Immature natural killer cell (primary cell): ENCODE measurements around the gene BMF. TPM values are rescaled to one million over a fixed set of nuclear protein-coding genes. Genes with fewer than 3 reads are reported as not detected.
"Not testable (repeated sequence)": the region's sequence is repeated elsewhere in the genome, so short reads cannot be mapped to it uniquely, and the experiment has no call there.

Source experiments
- DNase-seq, 3 donors: peaks; one replicate each; pipeline ENCODE4 v3.0.0; 2022; ENCODE audit warnings: mixed read lengths in 1 of 3
- H3K27ac Mint-ChIP-seq, 6 donors: one replicate each; pipeline ENCODE4 v1.8.0; 2020; ENCODE audit warnings: mixed read lengths in 6 of 6, mild to moderate bottlenecking in 5 of 6, inconsistent platforms in 4 of 6, moderate library complexity in 3 of 6
- H3K27me3 Mint-ChIP-seq, 3 donors: one replicate each; pipeline ENCODE4 v1.8.0; 2020 to 2021; ENCODE audit warnings: low read depth in 3 of 3, mild to moderate bottlenecking in 3 of 3, mixed read lengths in 3 of 3, moderate library complexity in 3 of 3, inconsistent platforms in 1 of 3
- H3K36me3 Mint-ChIP-seq, 3 donors: one replicate each; pipeline ENCODE4 v1.8.0; 2020; ENCODE audit warnings: mixed read lengths in 3 of 3, inconsistent platforms in 2 of 3, mild to moderate bottlenecking in 2 of 3
- H3K4me1 Mint-ChIP-seq, 2 donors: one replicate each; pipeline ENCODE4 v1.8.0; 2020; ENCODE audit warnings: inconsistent platforms in 2 of 2, mild to moderate bottlenecking in 2 of 2, mixed read lengths in 2 of 2, moderate library complexity in 1 of 2
- H3K4me3 Mint-ChIP-seq, 5 donors: one replicate each; pipeline ENCODE4 v1.8.0; 2020; ENCODE audit warnings: mild to moderate bottlenecking in 5 of 5, mixed read lengths in 5 of 5, inconsistent platforms in 3 of 5, moderate library complexity in 3 of 5
- H3K9me3 Mint-ChIP-seq, 6 donors: one replicate each; pipeline ENCODE4 v1.8.0; 2020; ENCODE audit warnings: mild to moderate bottlenecking in 6 of 6, mixed read lengths in 6 of 6, inconsistent platforms in 4 of 6, moderate library complexity in 3 of 6
- polyA plus RNA-seq, 3 donors: library from polyadenylated mRNA; unstranded; fragments of 300-500 nt; fragmentation: Illumina TruSeq; gene quantifications; one replicate each; pipeline ENCODE4 v1.2.3, GENCODE V29; 2021

Gene BMF
- polyA plus RNA-seq, 3 donors from 2014 or later, result 0.38 to 0.80 TPM; not detected in 1

GRCh38 chr15:40136470-40137302, 28.0 kb upstream of the BMF start:
- H3K4me3 Mint-ChIP-seq, result no peak overlapping the region
- H3K36me3 Mint-ChIP-seq, result no peaks in the 10 kb centered on the region
- no peak for DNase-seq
- peaks cover 0 to 2% (median 0%) of the 10 kb centered on the region in 3 donors for H3K27me3 Mint-ChIP-seq
- no peaks in the 10 kb centered on the region for H3K9me3 Mint-ChIP-seq
- H3K27ac Mint-ChIP-seq, result no peak overlapping the region
- no peaks in the 10 kb centered on the region for H3K4me1 Mint-ChIP-seq

- not testable (repeated sequence) for DNase-seq, H3K27ac Mint-ChIP-seq, H3K4me1 Mint-ChIP-seq, H3K27me3 Mint-ChIP-seq, H3K36me3 Mint-ChIP-seq, H3K4me3 Mint-ChIP-seq, H3K9me3 Mint-ChIP-seq
Observed at GRCh38 chr15:40135846-40136450, 27.3 kb upstream of the BMF start.

- Mint-ChIP-seq H3K4me1 (no peaks in the 10 kb centered on the region), H3K9me3 (no peaks in the 10 kb centered on the region), H3K36me3 (no peaks in the 10 kb centered on the region)
Observed at GRCh38 chr15:40134885-40135284, 26.2 kb upstream of the BMF start.

GRCh38 chr15:40133544-40133943, 24.9 kb upstream of the BMF start:
- Mint-ChIP-seq H3K4me3 (no peak overlapping the region), H3K27me3 (peaks cover 5 to 24% (median 18%) of the 10 kb centered on the region in 3 donors), H3K9me3 (no peaks in the 10 kb centered on the region), H3K4me1 (no peaks in the 10 kb centered on the region), H3K27ac (no peak overlapping the region), H3K36me3 (no peaks in the 10 kb centered on the region)
- DNase-seq, result no peak

More at GRCh38 chr15:40134885-40135284, 26.2 kb upstream of the BMF start:
- H3K27me3 Mint-ChIP-seq, result peaks cover 5 to 11% (median 11%) of the 10 kb centered on the region in 3 donors
- H3K27ac Mint-ChIP-seq, result no peak overlapping the region
- H3K4me3 Mint-ChIP-seq, result no peak overlapping the region
- no peak for DNase-seq

GRCh38 chr15:40130799-40131502, 22.3 kb upstream of the BMF start:
- H3K9me3 Mint-ChIP-seq, result peaks cover 0 to 2% (median 0%) of the 10 kb centered on the region in 6 donors
- no peaks in the 10 kb centered on the region for H3K36me3 Mint-ChIP-seq
- peak overlapping the region in 1 of 5 donors; percentile 36 for H3K4me3 Mint-ChIP-seq
- DNase-seq, result no peak
- H3K27ac Mint-ChIP-seq, result peak overlapping the region in 3 of 6 donors; percentile 60 to 85 (median 71)
- peaks cover 7 to 25% (median 24%) of the 10 kb centered on the region in 3 donors for H3K27me3 Mint-ChIP-seq
- no peaks in the 10 kb centered on the region for H3K4me1 Mint-ChIP-seq

- Mint-ChIP-seq H3K27me3 (peaks cover 7 to 25% (median 24%) of the 10 kb centered on the region in 3 donors), H3K9me3 (peaks cover 0 to 2% (median 0%) of the 10 kb centered on the region in 6 donors), H3K27ac (peak overlapping the region in 1 of 6 donors; percentile 14), H3K4me1 (no peaks in the 10 kb centered on the region), H3K36me3 (no peaks in the 10 kb centered on the region), H3K4me3 (no peak overlapping the region)
- DNase-seq, result no peak
Observed at GRCh38 chr15:40130118-40130517, 21.4 kb upstream of the BMF start.

GRCh38 chr15:40128766-40129660, 20.3 kb upstream of the BMF start:
- Mint-ChIP-seq H3K27ac (peak overlapping the region in 1 of 6 donors; percentile 46), H3K27me3 (peaks cover 7 to 25% (median 24%) of the 10 kb centered on the region in 3 donors), H3K9me3 (peaks cover 0 to 2% (median 0%) of the 10 kb centered on the region in 6 donors), H3K36me3 (no peaks in the 10 kb centered on the region), H3K4me3 (no peak overlapping the region), H3K4me1 (no peaks in the 10 kb centered on the region)
- peak in 1 of 3 donors; percentile 19 for DNase-seq

GRCh38 chr15:40125950-40126349, 17.3 kb upstream of the BMF start:
- peaks cover 6 to 18% (median 17%) of the 10 kb centered on the region in 3 donors for H3K27me3 Mint-ChIP-seq
- no peak overlapping the region for H3K4me3 Mint-ChIP-seq
- no peaks in the 10 kb centered on the region for H3K4me1 Mint-ChIP-seq
- no peak for DNase-seq
- no peak overlapping the region for H3K27ac Mint-ChIP-seq
- no peaks in the 10 kb centered on the region for H3K36me3 Mint-ChIP-seq
- H3K9me3 Mint-ChIP-seq, result peaks cover 0 to 2% (median 0%) of the 10 kb centered on the region in 6 donors

- not testable (repeated sequence) for H3K27ac Mint-ChIP-seq, DNase-seq, H3K4me3 Mint-ChIP-seq, H3K36me3 Mint-ChIP-seq, H3K9me3 Mint-ChIP-seq, H3K4me1 Mint-ChIP-seq
- H3K27me3 Mint-ChIP-seq, result peaks cover 5 to 14% (median 12%) of the 10 kb centered on the region in 3 donors
Observed at GRCh38 chr15:40124807-40125285, 16.2 kb upstream of the BMF start.

- H3K4me3 Mint-ChIP-seq, H3K9me3 Mint-ChIP-seq, DNase-seq, H3K36me3 Mint-ChIP-seq, H3K27me3 Mint-ChIP-seq, H3K27ac Mint-ChIP-seq, H3K4me1 Mint-ChIP-seq: not testable (repeated sequence)
Observed at GRCh38 chr15:40124333-40124732, 15.7 kb upstream of the BMF start.

GRCh38 chr15:40123863-40124262, 15.2 kb upstream of the BMF start:
- H3K36me3 Mint-ChIP-seq, H3K4me3 Mint-ChIP-seq, H3K27me3 Mint-ChIP-seq, H3K27ac Mint-ChIP-seq, DNase-seq, H3K9me3 Mint-ChIP-seq, H3K4me1 Mint-ChIP-seq: not testable (repeated sequence)

GRCh38 chr15:40122989-40123388, 14.3 kb upstream of the BMF start:
- not testable (repeated sequence) for DNase-seq, H3K4me1 Mint-ChIP-seq, H3K4me3 Mint-ChIP-seq, H3K36me3 Mint-ChIP-seq, H3K27ac Mint-ChIP-seq, H3K9me3 Mint-ChIP-seq, H3K27me3 Mint-ChIP-seq
